D721Med (cell line): ENCODE data around the gene SMIM5.

ENCODE experiments used
- DNase-seq: peaks from one replicate; pipeline ENCODE4 v3.0.0; 2011; ENCODE audit warnings: low spot score; ENCODE audit not compliant: insufficient read length
- FAIRE-seq: peaks from 2 replicates; lab custom pipeline; 2011; peaks lifted over from hg19 to GRCh38; lab: Jason Lieb, UNC
- CTCF ChIP-seq: IDR thresholded peaks from 2 replicates; pipeline ENCODE4 v1.5.1; 2012; ENCODE audit warnings: mild to moderate bottlenecking, control low read depth; ENCODE audit not compliant: insufficient read depth; ENCODE audit errors: missing control alignments

The SMIM5 gene

DNA sequence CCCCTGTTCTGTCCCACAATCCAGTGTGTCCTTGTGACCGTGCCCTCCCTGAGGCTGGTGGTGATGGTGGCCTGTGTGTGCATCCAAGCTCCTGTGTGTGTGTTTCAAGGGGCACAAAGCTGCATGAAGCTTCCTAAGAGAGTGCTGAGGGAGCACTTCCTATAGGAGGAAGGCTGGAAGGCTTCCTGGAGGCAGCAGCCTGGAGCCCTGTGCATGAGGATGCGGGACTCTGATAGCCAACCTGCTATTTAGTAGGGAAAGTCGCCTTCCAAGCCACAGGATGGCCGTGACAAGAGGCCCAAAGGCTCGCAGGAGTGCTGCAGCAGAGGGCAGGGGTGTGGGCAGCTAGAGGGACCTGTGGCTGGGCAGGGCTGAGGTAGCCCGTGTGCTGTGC is 37.3 kb upstream of the SMIM5 start:
- DNase-seq, result no peak
- no peak for FAIRE-seq
- TF ChIP-seq CTCF, result no peak

GRCh38 chr17:75596320-75597087 is 36.7 kb upstream of the SMIM5 start:
- no peak for TF ChIP-seq CTCF
- DNase-seq (no peak), FAIRE-seq (no peak)

DNA sequence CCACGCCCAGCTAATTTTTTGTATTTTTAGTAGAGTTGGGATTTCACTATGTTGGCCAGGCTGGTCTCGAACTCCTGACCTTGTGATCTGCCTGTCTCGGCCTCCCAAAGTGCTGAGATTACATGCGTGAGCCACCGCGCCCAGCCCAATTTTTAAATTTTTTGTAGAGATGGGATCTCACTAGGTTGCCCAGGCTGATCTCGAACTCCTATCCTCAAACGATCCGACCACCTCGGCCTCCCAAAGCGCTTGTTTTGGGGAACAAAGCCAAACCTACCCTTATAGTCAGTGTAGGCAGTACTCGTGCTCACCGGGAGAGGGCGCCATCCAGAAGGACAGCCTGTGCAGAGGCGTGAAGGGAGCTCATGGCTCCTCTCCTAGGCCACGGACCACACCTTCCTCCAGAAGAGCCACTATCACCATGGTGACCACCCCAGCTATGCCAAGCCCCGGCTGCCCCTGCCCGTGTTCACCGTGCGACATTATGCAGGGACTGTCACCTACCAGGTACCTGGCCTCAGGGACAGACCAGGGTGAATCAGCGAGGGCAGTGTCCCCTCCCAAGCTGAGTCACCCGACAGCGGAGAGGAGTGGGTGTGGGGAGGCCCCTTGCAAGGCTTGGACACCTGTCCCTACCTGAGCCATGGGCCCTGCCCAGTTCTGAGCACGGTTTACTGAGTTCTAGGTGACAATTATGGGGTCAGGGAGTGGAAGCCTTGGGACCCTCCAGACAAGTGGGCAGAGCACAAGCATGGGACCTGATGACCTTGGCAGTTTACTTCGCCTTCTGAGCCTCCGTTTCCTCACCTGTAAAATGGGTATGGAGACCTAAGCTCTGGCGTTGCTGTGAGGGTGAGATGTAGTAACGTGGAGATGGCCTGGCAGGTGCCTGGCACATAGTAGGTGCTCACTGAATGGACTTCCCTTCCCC is 31.9 kb upstream of the SMIM5 start:
- peak; percentile 71 for TF ChIP-seq CTCF
- peak; percentile 56 for DNase-seq
- no peak for FAIRE-seq

DNA sequence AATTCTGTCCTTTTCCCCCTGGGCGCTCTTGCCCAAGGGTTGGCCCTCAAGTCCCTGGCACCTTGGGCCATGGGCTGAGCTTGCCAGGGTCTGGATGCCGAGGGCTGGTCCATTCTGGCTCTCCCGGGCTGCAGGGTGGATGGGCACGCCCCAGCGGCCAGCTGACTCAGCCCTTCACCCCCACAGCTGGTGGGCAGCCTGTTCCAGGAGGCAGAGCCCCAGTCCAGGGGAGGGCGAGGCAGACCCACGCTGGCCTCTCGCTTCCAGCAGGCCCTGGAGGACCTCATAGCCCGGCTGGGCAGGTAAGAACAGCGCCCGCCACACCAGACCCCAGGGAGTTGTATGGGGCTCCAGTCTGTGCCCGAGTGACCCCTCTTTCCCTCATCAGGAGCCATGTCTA is 30.6 kb upstream of the SMIM5 start:
- no peak for FAIRE-seq
- DNase-seq, result no peak
- TF ChIP-seq CTCF, result no peak

DNA sequence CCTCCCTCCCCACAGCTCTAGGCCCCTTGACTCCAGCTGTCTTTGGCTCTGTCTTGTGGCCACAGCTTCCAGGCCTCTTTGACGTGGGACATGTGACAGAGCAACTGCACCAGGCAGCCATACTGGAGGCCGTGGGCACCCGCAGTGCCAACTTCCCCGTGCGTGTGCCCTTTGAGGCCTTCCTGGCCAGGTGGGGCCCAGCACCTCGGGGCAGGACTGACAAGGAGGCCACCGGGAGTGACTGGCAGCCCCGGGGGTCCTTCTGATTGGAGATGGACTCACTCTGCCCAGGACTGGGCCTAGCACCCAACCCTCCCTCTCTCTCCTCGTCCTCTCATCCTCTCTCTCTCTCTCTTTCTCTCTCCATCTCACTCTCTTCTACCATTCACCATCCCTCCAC is 30.1 kb upstream of the SMIM5 start:
- FAIRE-seq (no peak), DNase-seq (no peak)
- TF ChIP-seq CTCF, result no peak

- FAIRE-seq (no peak), DNase-seq (no peak)
- TF ChIP-seq CTCF, result no peak
Observed at GRCh38 chr17:75604034-75604695, 29.1 kb upstream of the SMIM5 start.
